OCI-LY3 (cell line): Measurements from ENCODE around the gene GDI1.

ENCODE experiments used
- H2AFZ ChIP-seq: fragments of 200-600, 300-600 bp; shearing (Covaris generic); 2 replicates; pipeline ENCODE4 v1.6.0; 2014; ENCODE audit warnings: antibody characterized with exemption, low read depth, low read length
- H3K27ac ChIP-seq: fragments of 200-600, 300-600 bp; sonication (generic); 2 replicates; pipeline ENCODE4 v1.5.1; 2014; ENCODE audit warnings: mild to moderate bottlenecking, low read length, moderate library complexity, mixed read lengths
- H3K27me3 ChIP-seq: fragments of 200-600, 300-600 bp; sonication (generic); 2 replicates; pipeline ENCODE4 v1.6.1; 2014; ENCODE audit warnings: low read depth, low read length, mixed read lengths
- H3K36me3 ChIP-seq: fragments of 200-600, 300-600 bp; sonication (generic); replicated peaks from 2 replicates; pipeline ENCODE3; 2014; ENCODE audit warnings: low read depth, low read length, mixed read lengths
- H3K4me1 ChIP-seq: fragments of 300-600, 200-600 bp; sonication (generic); 2 replicates; pipeline ENCODE4 v1.6.1; 2014; ENCODE audit warnings: low read length, mixed read lengths
- H3K4me2 ChIP-seq: fragments of 200-600, 300-600 bp; sonication (generic); 2 replicates; pipeline ENCODE4 v1.6.1; 2014; ENCODE audit warnings: low read length, mixed read lengths
- H3K4me3 ChIP-seq: fragments of 300-600, 200-600 bp; sonication (generic); 2 replicates; pipeline ENCODE4 v1.5.1; 2014; ENCODE audit warnings: antibody characterized with exemption, mild to moderate bottlenecking, low read length, moderate library complexity
- H3K79me2 ChIP-seq: fragments of 300-600, 200-600 bp; shearing (Covaris generic); 2 replicates; pipeline ENCODE4 v1.6.1; 2014; ENCODE audit warnings: mild to moderate bottlenecking, low read length, mixed read lengths
- H3K9ac ChIP-seq: fragments of 300-600, 200-600 bp; shearing (Covaris generic); 2 replicates; pipeline ENCODE4 v1.6.0; 2014; ENCODE audit warnings: mild to moderate bottlenecking, low read length, moderate library complexity
- H3K9me3 ChIP-seq: fragments of 200-600, 300-600 bp; shearing (Covaris generic); 2 replicates; pipeline ENCODE4 v1.6.1; 2014; ENCODE audit warnings: low read length, mixed read lengths; ENCODE audit not compliant: insufficient read depth
- H4K20me1 ChIP-seq: fragments of 200-600, 300-600 bp; sonication (generic); 2 replicates; pipeline ENCODE4 v1.6.1; 2016; ENCODE audit warnings: low read length, mixed read lengths; ENCODE audit not compliant: insufficient read depth
- CTCF ChIP-seq: fragments of 200-600, 300-600 bp; sonication (generic); IDR thresholded peaks from 2 replicates; pipeline ENCODE4 v1.5.1; 2014; ENCODE audit warnings: antibody characterized with exemption, low read length, low read depth
- EZH2phosphoT487 ChIP-seq: fragments of 200-600 bp; shearing (Covaris generic); IDR thresholded peaks from 2 replicates; pipeline ENCODE4 v1.6.1; 2018; ENCODE audit warnings: antibody characterized with exemption, mixed run types, low read depth

Gene GDI1

GRCh38 chrX:154466907-154467306 is 30.0 kb downstream of the GDI1 start:
- Histone ChIP-seq H3K79me2 (no peaks in the 10 kb centered on the region), H3K9ac (no peak overlapping the region), H3K9me3 (no peaks in the 10 kb centered on the region), H2AFZ (no peak overlapping the region), H3K4me1 (no peaks in the 10 kb centered on the region), H3K36me3 (no peaks in the 10 kb centered on the region), H3K4me3 (no peak overlapping the region), H3K27me3 (no peaks in the 10 kb centered on the region), H3K27ac (no peak overlapping the region), H4K20me1 (no peaks in the 10 kb centered on the region), H3K4me2 (no peak overlapping the region)
- TF ChIP-seq CTCF (no peak), EZH2phosphoT487 (no peak)

- no peaks in the 10 kb centered on the region for H3K36me3 ChIP-seq
These were observed 30.6 kb downstream of the GDI1 start for GRCh38 chrX:154467556-154467955.

GRCh38 chrX:154468217-154468616 is 31.3 kb downstream of the GDI1 start:
- Histone ChIP-seq H4K20me1 (no peaks in the 10 kb centered on the region), H3K79me2 (no peaks in the 10 kb centered on the region), H3K4me2 (no peak overlapping the region), H3K27me3 (no peaks in the 10 kb centered on the region), H3K9me3 (no peaks in the 10 kb centered on the region), H2AFZ (no peak overlapping the region), H3K36me3 (no peaks in the 10 kb centered on the region), H3K9ac (no peak overlapping the region), H3K27ac (no peak overlapping the region), H3K4me3 (no peak overlapping the region), H3K4me1 (no peaks in the 10 kb centered on the region)
- no peak for TF ChIP-seq EZH2phosphoT487
- TF ChIP-seq CTCF = no peak

More at GRCh38 chrX:154467556-154467955, 30.6 kb downstream of the GDI1 start:
- Histone ChIP-seq H3K27me3 (no peaks in the 10 kb centered on the region), H2AFZ (no peak overlapping the region), H3K4me3 (no peak overlapping the region), H3K4me1 (no peaks in the 10 kb centered on the region), H3K9me3 (no peaks in the 10 kb centered on the region), H3K79me2 (no peaks in the 10 kb centered on the region), H4K20me1 (no peaks in the 10 kb centered on the region), H3K4me2 (no peak overlapping the region), H3K9ac (no peak overlapping the region), H3K27ac (no peak overlapping the region)
- TF ChIP-seq CTCF (no peak), EZH2phosphoT487 (no peak)

- Histone ChIP-seq H2AFZ (no peak overlapping the region), H3K4me1 (no peaks in the 10 kb centered on the region), H3K79me2 (no peaks in the 10 kb centered on the region), H3K27me3 (no peaks in the 10 kb centered on the region), H3K4me2 (no peak overlapping the region), H3K27ac (no peak overlapping the region), H3K36me3 (no peaks in the 10 kb centered on the region), H4K20me1 (no peaks in the 10 kb centered on the region), H3K9me3 (no peaks in the 10 kb centered on the region), H3K4me3 (no peak overlapping the region), H3K9ac (no peak overlapping the region)
- TF ChIP-seq EZH2phosphoT487 (no peak), CTCF (no peak)
These were observed 32.2 kb downstream of the GDI1 start for GRCh38 chrX:154469114-154469513.
